Psoas muscle (tissue), 8 donors: ENCODE measurements around the gene GATA2. TPM values are rescaled to one million over a fixed set of nuclear protein-coding genes. Genes with fewer than 3 reads are reported as not detected.

Experiments used
- ATAC-seq, 4 donors: fragments of 200-7000 bp; cut with Tn5 transposase; one replicate each; pipeline ENCODE4 v1.9.1; 2020; ENCODE audit warnings: moderate library complexity in 3 of 4, mild to moderate bottlenecking in 2 of 4
- DNase-seq, 2 donors: peaks; one replicate each; pipeline ENCODE4 v3.0.0-alpha.2; 2020
- H3K27ac ChIP-seq: fragments of 200-600 bp; one replicate; pipeline ENCODE4 v1.8.0; 2022
- H3K27me3 ChIP-seq, 3 donors: fragments of 200-600 bp in 1 of 3; one replicate each; pipeline versions ENCODE4 v1.6.1 to v1.8.0; 2013 to 2022; ENCODE audit warnings: low read length in 2 of 3, mild to moderate bottlenecking in 2 of 3, moderate library complexity in 1 of 3; ENCODE audit not compliant: insufficient read depth in 3 of 3
- H3K36me3 ChIP-seq, 2 donors: fragments of 200-600 bp in 1 of 2; one replicate each; pipeline versions ENCODE4 v1.6.1 to v1.8.0; 2013 to 2022; ENCODE audit warnings: low read depth in 1 of 2, mild to moderate bottlenecking in 1 of 2, moderate library complexity in 1 of 2; ENCODE audit not compliant: insufficient read depth in 1 of 2
- H3K4me1 ChIP-seq: fragments of 200-600 bp; one replicate; pipeline ENCODE4 v1.8.0; 2022
- H3K4me3 ChIP-seq: fragments of 200-600 bp; one replicate; pipeline ENCODE4 v1.8.0; 2022; ENCODE audit warnings: mild to moderate bottlenecking
- H3K9me3 ChIP-seq: fragments of 200-600 bp; one replicate; pipeline ENCODE4 v1.8.0; 2022
- CTCF ChIP-seq: fragments of 200-600 bp; IDR thresholded peaks from one replicate; pipeline ENCODE4 v1.8.0; 2022; ENCODE audit warnings: antibody characterized with exemption
- WGBS, 3 donors: extraction: QIAGEN DNeasy Blood & Tissue Kit; methylation state at CpG; one replicate each; pipeline versions ENCODE4 v1.1.6 to v1.1.7; 2013; 5-methylcytosine and 5-hydroxymethylcytosine counted together
- intact Hi-C, 2 donors: fragments of 100-400 bp; cut with DNase I; formaldehyde crosslinking; loops; one replicate each; pipeline versions ENCODE4 v1.11.0 to v1.14.2; 2022
- polyA plus RNA-seq, 3 donors: library from polyadenylated mRNA; stranded (reverse); fragments of 200-250 nt; gene quantifications; one replicate each; pipeline ENCODE4 v1.2.3, GENCODE V29; 2013
- total RNA-seq, 4 donors: library from RNA; stranded (reverse); fragmentation: NEBNext Ultra II Directional in 2 of 4; extraction: Animal tissue kit (Norgen Biotek cat#: 25700) in 2 of 4; gene quantifications; one replicate each; pipeline versions ENCODE4 v1.2.1 to v1.2.4, GENCODE V29; 2021 to 2023
- donor health status: healthy with polysubstance abuse.
- donor health status: DM: no; HTN: no; CAD: no; lungs with moderate emphysema.
- donor health status: Bipolar disorder and iron deficiency.
- donor health status: healthy.
- donor health status: DM: yes; HTN: yes; CAD: no.
- donor health status: DM: no; HTN: no; CAD: no.
- donor health status: DM: no; HTN: no; CAD: no.
- donor health status: DM: yes; HTN: yes; CAD: no.

The GATA2 gene
- total and polyA plus RNA-seq, 7 donors = 4.2 to 8.8 (median 6.5) TPM

- DNase-seq = peak; percentile 61 to 74
- peak; percentile 48 to 80 (median 56) for ATAC-seq
- no peaks in the 10 kb centered on the region for H3K36me3 ChIP-seq
- no peaks in the 10 kb centered on the region for H3K9me3 ChIP-seq
- WGBS, 3 donors = 2 to 3% (median 3%) methylated on average over 61 to 77 of the region's 77 CpGs
- peak; percentile 90 for TF ChIP-seq CTCF
- H3K27me3 ChIP-seq = peaks cover 0 to 79% (median 20%) of the 10 kb centered on the region in 3 donors
- no peak overlapping the region for H3K27ac ChIP-seq
- intact Hi-C loops = loop anchor here (2.0 to 5.0 kb wide), 7 partner anchors 70 to 405 kb away; no protein-coding TSS in a partner anchor
- peak overlapping the region; percentile 67 for H3K4me3 ChIP-seq
- H3K4me1 ChIP-seq = peaks cover 21% of the 10 kb centered on the region
Observed at GRCh38 chr3:128497305-128498126, 4.5 kb upstream of the GATA2 start.

- intact Hi-C loops = loop anchor here (5.0 kb wide), 5 partner anchors 69 to 404 kb away; no protein-coding TSS in a partner anchor
- TF ChIP-seq CTCF = no peak
- H3K4me1 ChIP-seq = peaks cover 29% of the 10 kb centered on the region
- ATAC-seq = peak; percentile 44 to 82 (median 66)
- H3K36me3 ChIP-seq = no peaks in the 10 kb centered on the region
- peaks cover 0 to 86% (median 28%) of the 10 kb centered on the region in 3 donors for H3K27me3 ChIP-seq
- peak in 1 of 2 donors; percentile 27 for DNase-seq
- peak overlapping the region; percentile 67 for H3K4me3 ChIP-seq
- H3K9me3 ChIP-seq = no peaks in the 10 kb centered on the region
- 15 to 23% (median 21%) methylated on average over 45 of the region's 45 CpGs for WGBS, 3 donors
- H3K27ac ChIP-seq = no peak overlapping the region
Observed at GRCh38 chr3:128496602-128497304, 3.8 kb upstream of the GATA2 start.

- Histone ChIP-seq H3K27me3 (peaks cover 0 to 88% (median 31%) of the 10 kb centered on the region in 3 donors), H3K9me3 (no peaks in the 10 kb centered on the region), H3K4me1 (peaks cover 35% of the 10 kb centered on the region), H3K36me3 (no peaks in the 10 kb centered on the region), H3K27ac (no peak overlapping the region), H3K4me3 (no peak overlapping the region)
- no peak for ATAC-seq
- DNase-seq = no peak
- intact Hi-C loops = loop anchor here (5.0 kb wide), 5 partner anchors 69 to 404 kb away; no protein-coding TSS in a partner anchor
- TF ChIP-seq CTCF = no peak
- WGBS, 3 donors = 43 to 50% (median 47%) methylated on average over 31 to 32 of the region's 32 CpGs
Observed at GRCh38 chr3:128496019-128496601, 3.1 kb upstream of the GATA2 start.

GRCh38 chr3:128495435-128495970 lies 2.5 kb upstream of the GATA2 start:
- TF ChIP-seq CTCF = no peak
- intact Hi-C loops = loop anchor here (5.0 kb wide), 5 partner anchors 68 to 403 kb away; no protein-coding TSS in a partner anchor
- no peak overlapping the region for H3K27ac ChIP-seq
- H3K4me3 ChIP-seq = no peak overlapping the region
- 89 to 94% (median 94%) methylated on average over 9 of the region's 9 CpGs for WGBS, 3 donors
- DNase-seq = no peak
- H3K36me3 ChIP-seq = no peaks in the 10 kb centered on the region
- ATAC-seq = no peak
- no peaks in the 10 kb centered on the region for H3K9me3 ChIP-seq
- peaks cover 0 to 93% (median 33%) of the 10 kb centered on the region in 3 donors for H3K27me3 ChIP-seq
- H3K4me1 ChIP-seq = peaks cover 37% of the 10 kb centered on the region
